Renal pelvis (tissue), 12 donors: ENCODE results near the gene KAT2B. TPM values are rescaled to one million over a fixed set of nuclear protein-coding genes. Genes with fewer than 3 reads are reported as not detected.
"Not testable (repeated sequence)": the region's sequence is repeated elsewhere in the genome, so short reads cannot be mapped to it uniquely, and the experiment has no call there.

Experiments
- DNase-seq: peaks from one replicate; pipeline ENCODE4 v3.0.0-alpha.2; 2013
- long read RNA-seq, 16 experiments: transcript quantifications; one replicate each; lab custom pipeline, GENCODE V29; 2026
- polyA plus RNA-seq, 3 donors: library from polyadenylated mRNA; unstranded; fragments of 120-200 nt; gene quantifications; one replicate each; pipeline ENCODE4 v1.2.1, GENCODE V29; 2013; ENCODE audit not compliant: insufficient read length in 3 of 3

The KAT2B gene
- 10 to 100 TPM; 23.1 to 33.5 (median 23.6) TPM for polyA plus RNA-seq
- long read RNA-seq, donor 1, result 0 reads
- long read RNA-seq, donor 2, full-length matches to known transcripts, result 1 of 1 reads
- long read RNA-seq, donor 2, partial matches to known transcripts, result 0 of 1 reads
- long read RNA-seq, donor 2, other reads (novel, unspliced or antisense), result 0 of 1 reads
- long read RNA-seq, donor 3, result 0 reads
- long read RNA-seq, donor 4, full-length matches to known transcripts, result 1 of 1 reads
- long read RNA-seq, donor 4, partial matches to known transcripts, result 0 of 1 reads
- long read RNA-seq, donor 4, other reads (novel, unspliced or antisense), result 0 of 1 reads
- long read RNA-seq, donor 5, full-length matches to known transcripts, result 1 of 1 reads
- long read RNA-seq, donor 5, partial matches to known transcripts, result 0 of 1 reads
- long read RNA-seq, donor 5, other reads (novel, unspliced or antisense), result 0 of 1 reads
- long read RNA-seq, donor 6, full-length matches to known transcripts, result 2 of 2 reads
- long read RNA-seq, donor 6, partial matches to known transcripts, result 0 of 2 reads
- long read RNA-seq, donor 6, other reads (novel, unspliced or antisense), result 0 of 2 reads
- long read RNA-seq, donor 7, result 0 reads
- long read RNA-seq, donor 8, partial matches to known transcripts, result 0 of 1 reads
- long read RNA-seq, donor 8, other reads (novel, unspliced or antisense), result 0 of 1 reads
- long read RNA-seq, donor 9, result 0 reads
- long read RNA-seq, donor 10, full-length matches to known transcripts, result 2 of 2 reads
- long read RNA-seq, donor 10, partial matches to known transcripts, result 0 of 2 reads
- long read RNA-seq, donor 10, other reads (novel, unspliced or antisense), result 0 of 2 reads
- long read RNA-seq, donor 11, full-length matches to known transcripts, result 1 of 1 reads
- long read RNA-seq, donor 11, partial matches to known transcripts, result 0 of 1 reads
- long read RNA-seq, donor 11, other reads (novel, unspliced or antisense), result 0 of 1 reads
- long read RNA-seq, donor 12, full-length matches to known transcripts, result 1 of 1 reads
- long read RNA-seq, donor 12, partial matches to known transcripts, result 0 of 1 reads
- long read RNA-seq, donor 12, other reads (novel, unspliced or antisense), result 0 of 1 reads
- long read RNA-seq, donor 13, partial matches to known transcripts, result 11 of 12 reads
- long read RNA-seq, donor 13, other reads (novel, unspliced or antisense), result 0 of 12 reads
- long read RNA-seq, donor 14, result 0 reads
- long read RNA-seq, donor 15, result 0 reads
- long read RNA-seq, donor 16, full-length matches to known transcripts, result 1 of 1 reads
- long read RNA-seq, donor 16, partial matches to known transcripts, result 0 of 1 reads
- long read RNA-seq, donor 16, other reads (novel, unspliced or antisense), result 0 of 1 reads

GRCh38 chr3:20039765-20040547 is at the start of gene KAT2B:
Gene KAT2B (plus strand): TSS chr3:20040446. CDS start chr3:20040478, 32 bp downstream.
- peak; percentile 81 for DNase-seq

- no peak for DNase-seq
These were observed 45.5 kb upstream of the KAT2B start for GRCh38 chr3:19994796-19995195.

- DNase-seq, result no peak
These were observed 42.7 kb upstream of the KAT2B start for GRCh38 chr3:19997502-19997901.

- no peak for DNase-seq
These were observed 38.3 kb upstream of the KAT2B start for GRCh38 chr3:20001932-20002331.

- no peak for DNase-seq
These were observed 32.3 kb upstream of the KAT2B start for GRCh38 chr3:20007960-20008359.

GRCh38 chr3:20008646-20009045 is 31.6 kb upstream of the KAT2B start:
- no peak for DNase-seq

GRCh38 chr3:20012164-20012563 is 28.1 kb upstream of the KAT2B start, which contains the start of gene PP2D1:
Gene PP2D1 (minus strand): TSS chr3:20012264. CDS start chr3:20012072, 192 bp downstream.
- DNase-seq, result no peak

GRCh38 chr3:20013396-20013795 is 26.9 kb upstream of the KAT2B start:
- DNase-seq, result no peak

- no peak for DNase-seq
These were observed 24.7 kb upstream of the KAT2B start for GRCh38 chr3:20015525-20015924.

- not testable (repeated sequence) for DNase-seq
These were observed 24.2 kb upstream of the KAT2B start for GRCh38 chr3:20016076-20016475.

GRCh38 chr3:20022954-20023622 is 17.2 kb upstream of the KAT2B start:
- no peak for DNase-seq

- no peak for DNase-seq
These were observed 16.4 kb upstream of the KAT2B start for GRCh38 chr3:20023623-20024405.

- DNase-seq, result no peak
These were observed 13.1 kb upstream of the KAT2B start for GRCh38 chr3:20027136-20027535.

GRCh38 chr3:20028905-20029331 is 11.3 kb upstream of the KAT2B start:
- DNase-seq, result no peak

GRCh38 chr3:20031939-20032338 is 8.3 kb upstream of the KAT2B start:
- not testable (repeated sequence) for DNase-seq

- no peak for DNase-seq
These were observed 5.2 kb upstream of the KAT2B start for GRCh38 chr3:20035019-20035418.

GRCh38 chr3:20037255-20037996 is 2.8 kb upstream of the KAT2B start:
- no peak for DNase-seq

- DNase-seq, result no peak
These were observed 1.4 kb upstream of the KAT2B start for GRCh38 chr3:20038699-20039465.
